H1 (cell line): ENCODE results near the gene RERE. TPM values are rescaled to one million over a fixed set of nuclear protein-coding genes. Genes with fewer than 3 reads are reported as not detected.

ENCODE experiments used
- CTCF ChIA-PET: fragments of 300-600 bp; sonication (Branson Sonifier 250); formaldehyde crosslinking; loops from one replicate; lab custom pipeline; 2021; ENCODE audit not compliant: partially characterized antibody; lab: Charles Lee
- POLR2A ChIA-PET: fragments of 300-600 bp; sonication (Branson Sonifier 250); formaldehyde crosslinking; loops from one replicate; lab custom pipeline; 2021; ENCODE audit warnings: inconsistent platforms; ENCODE audit not compliant: partially characterized antibody; lab: Charles Lee
- DNase-seq, 2 experiments: peaks; one replicate each; pipeline versions ENCODE4 v3.0.0 to v3.0.0-alpha.2; 2010 to 2022; ENCODE audit warnings: low spot score in 2 of 2, low read depth in 1 of 2, mixed read lengths in 1 of 2
- FAIRE-seq: peaks from 2 replicates; lab custom pipeline; 2011; peaks lifted over from hg19 to GRCh38; lab: Jason Lieb, UNC
- H2AFZ ChIP-seq: 2 replicates; pipeline ENCODE4 v1.8.1; 2012; ENCODE audit warnings: low read length, inconsistent platforms
- H2AK5ac ChIP-seq: 2 replicates; pipeline ENCODE4 v1.6.1; 2013; ENCODE audit warnings: low read depth, low read length
- H2BK120ac ChIP-seq: replicated peaks from 2 replicates; pipeline ENCODE3; 2013; ENCODE audit warnings: low read depth, low read length, inconsistent platforms
- H2BK12ac ChIP-seq: 2 replicates; pipeline ENCODE4 v1.6.1; 2013; ENCODE audit warnings: low read depth, low read length
- H2BK15ac ChIP-seq: 2 replicates; pipeline ENCODE4 v1.6.1; 2013; ENCODE audit warnings: low read length
- H2BK20ac ChIP-seq: 2 replicates; pipeline ENCODE4 v1.6.1; 2013; ENCODE audit warnings: low read length
- H2BK5ac ChIP-seq: 2 replicates; pipeline ENCODE4 v1.6.1; 2013; ENCODE audit warnings: low read depth, low read length
- H3K14ac ChIP-seq: 2 replicates; pipeline ENCODE4 v1.6.1; 2013; ENCODE audit warnings: inconsistent platforms; ENCODE audit not compliant: insufficient read length
- H3K18ac ChIP-seq: 2 replicates; pipeline ENCODE4 v1.6.1; 2013; ENCODE audit warnings: low read length; ENCODE audit errors: extremely low read depth
- H3K23ac ChIP-seq: 2 replicates; pipeline ENCODE4 v1.6.1; 2013; ENCODE audit warnings: inconsistent platforms; ENCODE audit not compliant: insufficient read length
- H3K23me2 ChIP-seq: 2 replicates; pipeline ENCODE4 v1.6.1; 2013; ENCODE audit warnings: low read depth, low read length
- H3K27ac ChIP-seq: 2 replicates; pipeline ENCODE4 v1.6.1; 2011; ENCODE audit warnings: low read depth, low read length, inconsistent platforms
- H3K27me3 ChIP-seq, 4 experiments: replicated peaks in 1 of 4; 1 replicate in 1 of 4; 2 replicates in 3 of 4; pipeline versions ENCODE4 v1.6.1 to v1.8.1; 2011 to 2013; ENCODE audit warnings: low read length in 3 of 4, mild to moderate bottlenecking in 3 of 4, inconsistent platforms in 2 of 4, mixed read lengths in 2 of 4, moderate library complexity in 1 of 4; ENCODE audit not compliant: control insufficient read depth in 3 of 4, insufficient read depth in 3 of 4; ENCODE audit errors: extremely low read depth in 1 of 4
- H3K36me3 ChIP-seq, 4 experiments: 2 replicates each; pipeline versions ENCODE4 v1.6.1 to v1.8.1; 2011 to 2013; ENCODE audit warnings: mild to moderate bottlenecking in 4 of 4, low read length in 3 of 4, moderate library complexity in 2 of 4, control low read depth in 1 of 4, inconsistent platforms in 1 of 4; ENCODE audit not compliant: insufficient read depth in 4 of 4, control insufficient read depth in 2 of 4
- H3K4ac ChIP-seq: replicated peaks from 2 replicates; pipeline ENCODE3; 2013; ENCODE audit warnings: low read length, low read depth, mixed read lengths, inconsistent platforms; ENCODE audit not compliant: insufficient read length
- H3K4me1 ChIP-seq, 4 experiments: replicated peaks in 1 of 4; 1 replicate in 1 of 4; 2 replicates in 3 of 4; pipeline versions ENCODE4 v1.6.1 to v1.8.1; 2011 to 2013; ENCODE audit warnings: low read length in 3 of 4, inconsistent platforms in 2 of 4, mixed read lengths in 1 of 4; ENCODE audit not compliant: insufficient read depth in 4 of 4, control insufficient read depth in 3 of 4
- H3K4me2 ChIP-seq, 2 experiments: 2 replicates each; pipeline versions ENCODE4 v1.6.1 to v1.8.1; 2011 to 2013; ENCODE audit warnings: low read depth in 2 of 2, low read length in 2 of 2, control low read depth in 1 of 2, inconsistent platforms in 1 of 2, mild to moderate bottlenecking in 1 of 2; ENCODE audit not compliant: insufficient read depth in 1 of 2
- H3K4me3 ChIP-seq, 4 experiments: fragments of 200-600, 300-600 bp in 1 of 4; sonication (generic), shearing (Covaris generic), sonication (Bioruptor Twin) in 1 of 4; 2 replicates each; pipeline versions ENCODE4 v1.5.1 to v1.8.1; 2011 to 2016; ENCODE audit warnings: low read length in 4 of 4, low read depth in 3 of 4, control low read depth in 2 of 4, inconsistent platforms in 2 of 4, mild to moderate bottlenecking in 2 of 4, mixed read lengths in 1 of 4, moderate library complexity in 1 of 4; ENCODE audit not compliant: insufficient read depth in 2 of 4; ENCODE audit errors: extremely low read depth in 1 of 4
- H3K56ac ChIP-seq: replicated peaks from 2 replicates; pipeline ENCODE3; 2013; ENCODE audit warnings: low read depth, mild to moderate bottlenecking, mixed read lengths, low read length, inconsistent platforms; ENCODE audit not compliant: insufficient read length
- H3K79me1 ChIP-seq: 2 replicates; pipeline ENCODE4 v1.6.1; 2013; ENCODE audit warnings: low read depth, low read length, control low read depth
- H3K79me2 ChIP-seq, 2 experiments: 2 replicates each; pipeline versions ENCODE4 v1.6.1 to v1.8.1; 2012 to 2013; ENCODE audit warnings: low read length in 2 of 2, mild to moderate bottlenecking in 2 of 2, inconsistent platforms in 1 of 2; ENCODE audit not compliant: insufficient read depth in 2 of 2, control insufficient read depth in 1 of 2
- H3K9ac ChIP-seq, 4 experiments: replicated peaks in 1 of 4; 1 replicate in 1 of 4; 2 replicates in 3 of 4; pipeline versions ENCODE4 v1.6.1 to v1.8.1; 2011 to 2013; ENCODE audit warnings: low read depth in 3 of 4, low read length in 3 of 4, control low read depth in 2 of 4, mild to moderate bottlenecking in 2 of 4, moderate library complexity in 2 of 4, inconsistent platforms in 1 of 4; ENCODE audit errors: extremely low read depth in 1 of 4
- H3K9me3 ChIP-seq, 2 experiments: 2 replicates each; pipeline versions ENCODE4 v1.6.1 to v1.8.1; 2012 to 2013; ENCODE audit warnings: mild to moderate bottlenecking in 2 of 2, moderate library complexity in 2 of 2, control low read depth in 1 of 2, inconsistent platforms in 1 of 2, low read depth in 1 of 2, low read length in 1 of 2, mixed read lengths in 1 of 2; ENCODE audit not compliant: insufficient read depth in 2 of 2
- H4K20me1 ChIP-seq, 2 experiments: replicated peaks in 1 of 2; 2 replicates each; pipeline versions ENCODE3 to v1.8.1; 2011 to 2013; ENCODE audit warnings: inconsistent platforms in 2 of 2, low read length in 2 of 2, mild to moderate bottlenecking in 1 of 2; ENCODE audit not compliant: insufficient read depth in 2 of 2, control insufficient read depth in 1 of 2
- H4K5ac ChIP-seq: 2 replicates; pipeline ENCODE4 v1.6.1; 2013; ENCODE audit warnings: low read length, low read depth, mixed read lengths, inconsistent platforms; ENCODE audit not compliant: insufficient read length
- H4K8ac ChIP-seq: 2 replicates; pipeline ENCODE4 v1.8.0; 2013; ENCODE audit warnings: mild to moderate bottlenecking, moderate library complexity, low read length, inconsistent platforms; ENCODE audit not compliant: insufficient read depth; ENCODE audit errors: extremely low read depth
- H4K91ac ChIP-seq: replicated peaks from 2 replicates; pipeline ENCODE3; 2013; ENCODE audit warnings: low read length, mixed read lengths, inconsistent platforms; ENCODE audit not compliant: insufficient read length
- ASH2L ChIP-seq: fragments of 200-600, 300-600 bp; sonication (generic); IDR thresholded peaks from one replicate; pipeline ENCODE4 v1.7.1; 2017; ENCODE audit warnings: low read length
- BRCA1 ChIP-seq: IDR thresholded peaks from 2 replicates; pipeline ENCODE4 v1.6.1; 2012; ENCODE audit warnings: low read depth, low read length, improper control_type of control experiment
- EP300 ChIP-seq, 2 experiments: IDR thresholded peaks; 1 replicate in 1 of 2; 2 replicates in 1 of 2; pipeline ENCODE4 v1.6.1; 2011 to 2012; ENCODE audit warnings: low read depth in 2 of 2, low read length in 2 of 2, mild to moderate bottlenecking in 2 of 2, borderline replicate concordance in 1 of 2, inconsistent platforms in 1 of 2, moderate library complexity in 1 of 2
- JUN ChIP-seq: IDR thresholded peaks from 2 replicates; pipeline ENCODE4 v1.6.1; 2011; ENCODE audit warnings: low read depth, mild to moderate bottlenecking, improper control_type of control experiment, low read length
- KDM1A ChIP-seq: fragments of 200-600, 300-600 bp; sonication (generic); IDR thresholded peaks from 2 replicates; pipeline ENCODE4 v1.7.1; 2016; ENCODE audit warnings: mild to moderate bottlenecking, low read length, borderline replicate concordance
- KDM4A ChIP-seq: IDR thresholded peaks from one replicate; pipeline ENCODE4 v1.7.1; 2012; ENCODE audit warnings: low read depth, mild to moderate bottlenecking, moderate library complexity, low read length, inconsistent platforms; ENCODE audit not compliant: severe bottlenecking
- POLR2A ChIP-seq, 2 experiments: IDR thresholded peaks; 1 replicate in 1 of 2; 2 replicates in 1 of 2; pipeline ENCODE4 v1.6.1; 2011; ENCODE audit warnings: low read depth in 2 of 2, low read length in 2 of 2, mild to moderate bottlenecking in 2 of 2; ENCODE audit errors: control extremely low read depth in 1 of 2
- RAD21 ChIP-seq, 2 experiments: IDR thresholded peaks in 1 of 2; conservative IDR thresholded peaks in 1 of 2; 2 replicates each; pipeline ENCODE4 v1.6.1; 2011; ENCODE audit warnings: low read depth in 2 of 2, low read length in 2 of 2, improper control_type of control experiment in 1 of 2, inconsistent platforms in 1 of 2, mild to moderate bottlenecking in 1 of 2, moderate library complexity in 1 of 2
- RBBP5 ChIP-seq: IDR thresholded peaks from 2 replicates; pipeline ENCODE4 v1.7.1; 2012; ENCODE audit warnings: low read depth, mild to moderate bottlenecking, inconsistent platforms, low read length, moderate library complexity, borderline replicate concordance
- RXRA ChIP-seq: IDR thresholded peaks from 2 replicates; pipeline ENCODE4 v1.6.1; 2011; ENCODE audit warnings: low read depth, mild to moderate bottlenecking, low read length, moderate library complexity; ENCODE audit not compliant: insufficient read depth
- TEAD4 ChIP-seq: IDR thresholded peaks from 2 replicates; pipeline ENCODE4 v1.6.1; 2012; ENCODE audit warnings: low read depth, low read length, inconsistent platforms, mixed read lengths
- ZNF274 ChIP-seq: IDR thresholded peaks from 2 replicates; pipeline ENCODE4 v1.7.0; 2012; ENCODE audit warnings: low read length, borderline replicate concordance; ENCODE audit errors: extremely low read depth
- WGBS, 2 experiments: shearing (Covaris generic) in 1 of 2; methylation state at CpG; one replicate each; pipeline versions ENCODE4 v1.1.6 to v1.1.7; 2013 to 2015; ENCODE audit warnings: low lambda C conversion rate in 2 of 2, mixed read lengths in 2 of 2, inconsistent platforms in 1 of 2, low coverage in 1 of 2, missing lambda C conversion rate in 1 of 2; ENCODE audit not compliant: insufficient replicate concordance in 2 of 2, insufficient coverage in 1 of 2, insufficient read length in 1 of 2; ENCODE audit errors: extremely low coverage in 1 of 2, missing lambda C conversion rate in 1 of 2; 5-methylcytosine and 5-hydroxymethylcytosine counted together
- polyA plus RNA-seq, 7 experiments: library from polyadenylated mRNA; depleted of rRNA in 3 of 7; stranded (reverse) in 5 of 7; unstranded in 2 of 7; fragments of >200 nt in 5 of 7; fragments of 200-250 nt in 2 of 7; gene quantifications; 1 replicate in 5 of 7; 2 replicates in 1 of 7; 4 replicates in 1 of 7; pipeline versions ENCODE4 v1.2.1 to v1.2.3, GENCODE V29; 2011 to 2013; ENCODE audit warnings: missing spikeins in 2 of 7, mixed read lengths in 2 of 7
- total RNA-seq: library from RNA; stranded (reverse); fragmentation: NEBNext Ultra II Directional; extraction: Animal tissue kit (Norgen Biotek cat#: 25700); gene quantifications from 2 replicates; pipeline ENCODE4 v1.2.1, GENCODE V29; 2021
- TF ChIP-seq, protein P1 (sequence below): IDR thresholded peaks from 2 replicates; pipeline ENCODE4 v1.6.1; 2012; ENCODE audit warnings: inconsistent platforms

Gene RERE
- total and polyA plus RNA-seq, 2 of the 8 experiments (the other 6 are each of a cell fraction or from before 2014, with no cell fraction given), result 15.3 to 142 TPM

DNA sequence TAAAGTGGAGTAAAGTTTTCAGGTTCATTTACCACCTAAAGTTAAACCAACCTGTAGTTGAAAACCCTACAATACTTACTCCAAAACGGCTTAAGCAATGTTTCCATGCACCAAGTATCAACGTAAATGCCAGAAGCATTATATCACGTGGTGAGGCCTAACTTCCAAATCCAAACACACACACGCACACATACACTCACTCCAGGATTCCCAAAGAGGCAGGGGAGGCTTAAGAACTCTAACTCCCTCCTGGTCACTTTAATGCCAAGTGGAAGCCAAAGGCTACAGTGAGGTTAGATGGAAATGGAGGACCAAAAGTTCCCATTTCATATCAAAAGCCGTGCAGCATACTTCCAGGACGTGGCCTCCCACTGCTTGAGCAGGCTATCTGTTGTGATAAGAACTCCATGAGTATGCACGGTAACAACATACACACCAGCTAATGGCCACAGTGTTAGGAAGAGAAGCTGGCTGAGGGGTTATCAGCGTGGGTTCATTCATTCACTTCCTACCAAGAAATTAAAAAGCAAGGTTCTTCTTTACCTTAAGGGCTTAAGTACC is 275.4 kb downstream of the RERE start:
- Histone ChIP-seq H3K79me1 (peaks cover 4% of the 10 kb centered on the region; the same call in 1 of the 2 replicates), H2BK12ac (no peak overlapping the region), H3K4me3 (no peak overlapping the region), H2BK120ac (no peak overlapping the region), H3K4ac (no peak overlapping the region), H4K20me1 (no peaks in the 10 kb centered on the region), H2BK15ac (no peak overlapping the region), H3K36me3 (peaks cover 0 to 8% (median 2%) of the 10 kb centered on the region in 4 experiments; a peak in 2 of 8 replicates), H3K27me3 (no peaks in the 10 kb centered on the region), H4K8ac (no peak overlapping the region), H3K14ac (no peak overlapping the region), H3K9me3 (no peaks in the 10 kb centered on the region), H3K4me1 (no peaks in the 10 kb centered on the region), H3K56ac (no peak overlapping the region), H4K5ac (no peak overlapping the region), H4K91ac (no peak overlapping the region), H3K9ac (no peak overlapping the region), H3K4me2 (no peak overlapping the region), H3K27ac (no peak overlapping the region), H3K79me2 (peaks cover 4 to 35% of the 10 kb centered on the region in 2 experiments), H3K23me2 (no peaks in the 10 kb centered on the region), H2BK5ac (no peak overlapping the region), H3K18ac (no peak overlapping the region), H2AK5ac (no peak overlapping the region), H3K23ac (no peak overlapping the region), H2AFZ (no peak overlapping the region), H2BK20ac (no peak overlapping the region)
- DNase-seq (no peak), FAIRE-seq (no peak)
- CTCF ChIA-PET, result interaction anchor here (0.5 kb wide), 1 partner anchor 564 kb away, joined by 3 read pairs; no protein-coding TSS in a partner anchor
- 87% methylated on average over 8 of the region's 8 CpGs; no CpG with 5 or more reads in 1 of the 2 experiments for WGBS, 2 experiments
- POLR2A ChIA-PET, result no interaction called here
- TF ChIP-seq KDM4A (no peak), TEAD4 (no peak), RBBP5 (no peak), POLR2A (IDR thresholded peaks at IDR 0.05; ENCODE audit: control extremely low read depth in 1 of 2, low read depth in 2 of 2, low read length in 2 of 2) (no peak), EP300 (IDR thresholded peaks at IDR 0.05; ENCODE audit: borderline replicate concordance in 1 of 2, low read depth in 2 of 2, low read length in 2 of 2) (no peak), JUN (no peak), ZNF274 (no peak), BRCA1 (no peak), RAD21 (IDR thresholded peaks at IDR 0.05 in 1 of 2, conservative IDR thresholded peaks at IDR 0.05 in 1 of 2; ENCODE audit: low read depth in 2 of 2, low read length in 2 of 2) (no peak), RXRA (no peak), ASH2L (no peak), KDM1A (no peak)
- TF ChIP-seq, protein P1, sequence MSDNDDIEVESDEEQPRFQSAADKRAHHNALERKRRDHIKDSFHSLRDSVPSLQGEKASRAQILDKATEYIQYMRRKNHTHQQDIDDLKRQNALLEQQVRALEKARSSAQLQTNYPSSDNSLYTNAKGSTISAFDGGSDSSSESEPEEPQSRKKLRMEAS, result no peak
